ENCODE data around the gene PAIP2B.

GRCh38 chr2:71238089-71238488 is 11.2 kb upstream of the PAIP2B start:
- TF ChIP-seq ZNF639 (CRISPR knock-in tag; conservative IDR thresholded peaks at IDR 0.05), result no peak
- no peak for TF ChIP-seq CHD2 (IDR thresholded peaks at IDR 0.05; ENCODE audit: low read depth, low read length)
- no peak for TF ChIP-seq THAP7 (CRISPR knock-in tag; IDR thresholded peaks at IDR 0.05)
- no peak for TF ChIP-seq RXRA (CRISPR knock-in tag; IDR thresholded peaks at IDR 0.05)
- TF ChIP-seq ZBTB38 (CRISPR knock-in tag; IDR thresholded peaks at IDR 0.05), result no peak
- TF ChIP-seq, protein P1, sequence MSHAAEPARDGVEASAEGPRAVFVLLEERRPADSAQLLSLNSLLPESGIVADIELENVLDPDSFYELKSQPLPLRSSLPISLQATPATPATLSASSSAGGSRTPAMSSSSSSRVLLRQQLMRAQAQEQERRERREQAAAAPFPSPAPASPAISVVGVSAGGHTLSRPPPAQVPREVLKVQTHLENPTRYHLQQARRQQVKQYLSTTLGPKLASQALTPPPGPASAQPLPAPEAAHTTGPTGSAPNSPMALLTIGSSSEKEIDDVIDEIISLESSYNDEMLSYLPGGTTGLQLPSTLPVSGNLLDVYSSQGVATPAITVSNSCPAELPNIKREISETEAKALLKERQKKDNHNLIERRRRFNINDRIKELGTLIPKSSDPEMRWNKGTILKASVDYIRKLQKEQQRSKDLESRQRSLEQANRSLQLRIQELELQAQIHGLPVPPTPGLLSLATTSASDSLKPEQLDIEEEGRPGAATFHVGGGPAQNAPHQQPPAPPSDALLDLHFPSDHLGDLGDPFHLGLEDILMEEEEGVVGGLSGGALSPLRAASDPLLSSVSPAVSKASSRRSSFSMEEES (CRISPR knock-in tag; IDR thresholded peaks at IDR 0.05), result no peak
- TF ChIP-seq CTCF (CRISPR knock-in tag; IDR thresholded peaks at IDR 0.05), result no peak
